Karpas-422 (cell line): ENCODE results near the gene EPC1. TPM values are rescaled to one million over a fixed set of nuclear protein-coding genes. Genes with fewer than 3 reads are reported as not detected.

Experiments
- DNase-seq: peaks from one replicate; pipeline ENCODE4 v3.0.0-alpha.2; 2015
- H2AFZ ChIP-seq: fragments of 200-600 bp; sonication (generic); 2 replicates; pipeline ENCODE4 v1.6.1; 2014; ENCODE audit warnings: antibody characterized with exemption, low read length, mixed read lengths
- H3K27ac ChIP-seq: fragments of 200-600 bp; sonication (generic); 2 replicates; pipeline ENCODE4 v1.5.1; 2014; ENCODE audit warnings: mild to moderate bottlenecking, low read length, moderate library complexity
- H3K27me3 ChIP-seq: fragments of 200-600 bp; sonication (generic); 2 replicates; pipeline ENCODE4 v1.6.1; 2014; ENCODE audit warnings: low read length, mixed read lengths
- H3K36me3 ChIP-seq: fragments of 200-600 bp; sonication (generic); 2 replicates; pipeline ENCODE4 v1.6.1; 2014; ENCODE audit warnings: low read length, mixed read lengths; ENCODE audit not compliant: insufficient read depth
- H3K4me1 ChIP-seq: fragments of 200-600 bp; sonication (generic); 2 replicates; pipeline ENCODE4 v1.6.1; 2014; ENCODE audit warnings: mild to moderate bottlenecking, low read length, mixed read lengths
- H3K4me2 ChIP-seq: fragments of 200-600 bp; sonication (generic); 2 replicates; pipeline ENCODE4 v1.6.1; 2014; ENCODE audit warnings: low read length, low read depth, mild to moderate bottlenecking; ENCODE audit not compliant: poor library complexity, severe bottlenecking
- H3K4me3 ChIP-seq: fragments of 200-600 bp; sonication (generic); 2 replicates; pipeline ENCODE4 v1.5.1; 2014; ENCODE audit warnings: mild to moderate bottlenecking, antibody characterized with exemption, low read length, mixed read lengths
- H3K79me2 ChIP-seq: fragments of 200-600 bp; sonication (generic); 2 replicates; pipeline ENCODE4 v1.6.1; 2014; ENCODE audit warnings: mild to moderate bottlenecking, low read length, mixed read lengths
- H3K9ac ChIP-seq: fragments of 200-600 bp; sonication (generic); 2 replicates; pipeline ENCODE4 v1.6.0; 2014; ENCODE audit warnings: low read length
- H3K9me2 ChIP-seq: fragments of 200-600 bp; sonication (generic), shearing (Covaris generic); replicated peaks from 2 replicates; pipeline ENCODE4 v1.6.0; 2014; ENCODE audit warnings: mild to moderate bottlenecking, low read length, moderate library complexity; ENCODE audit not compliant: insufficient read depth
- H3K9me3 ChIP-seq: fragments of 300-700, 200-600 bp; sonication (generic); 2 replicates; pipeline ENCODE4 v1.6.1; 2014; ENCODE audit warnings: low read length, mixed read lengths
- H4K20me1 ChIP-seq: fragments of 200-600 bp; sonication (generic); 2 replicates; pipeline ENCODE4 v1.6.1; 2014; ENCODE audit warnings: mild to moderate bottlenecking, antibody characterized with exemption, low read length, low read depth; ENCODE audit not compliant: insufficient read depth
- total RNA-seq: library from RNA; depleted of rRNA; stranded (reverse); fragments of >200 nt; shearing (Covaris generic); gene quantifications from 2 replicates; pipeline ENCODE4 v1.2.3, GENCODE V29; 2014; ENCODE audit warnings: low replicate concordance

EPC1 gene
- total RNA-seq, 1 experiment from 2014 or later = 56.9 TPM

DNA sequence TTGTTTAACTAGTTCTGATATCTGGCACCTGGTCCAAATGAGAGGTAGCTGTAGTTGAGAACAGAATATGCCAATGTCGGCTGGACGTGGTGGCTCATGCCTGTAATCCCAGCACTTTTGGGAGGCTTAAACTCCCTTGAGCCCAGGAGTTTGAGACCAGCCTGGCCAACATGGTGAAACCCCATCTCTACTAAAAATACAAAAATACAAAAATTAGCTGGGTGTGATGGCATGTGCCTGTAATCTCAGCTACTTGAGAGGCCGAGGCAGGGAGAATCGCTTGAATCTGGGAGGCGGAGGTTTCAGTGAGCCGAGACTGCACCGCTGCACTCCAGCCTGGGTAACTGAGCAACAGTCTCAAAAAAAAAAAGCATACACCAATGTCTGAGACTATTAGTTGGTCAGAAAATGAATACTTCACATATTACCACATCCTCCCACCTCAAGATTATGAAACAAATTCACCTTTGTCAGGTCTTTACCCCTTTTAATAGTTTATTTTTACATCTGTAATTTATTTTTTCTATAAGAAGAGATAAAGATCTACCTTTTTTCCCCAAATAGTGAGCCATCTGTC lies 38.8 kb downstream of the EPC1 start:
- H3K36me3 ChIP-seq = peaks cover 34% of the 10 kb centered on the region
- H3K4me1 ChIP-seq = no peaks in the 10 kb centered on the region
- H3K9ac ChIP-seq = no peak overlapping the region
- no peaks in the 10 kb centered on the region for H3K9me3 ChIP-seq
- peaks cover 26% of the 10 kb centered on the region for H4K20me1 ChIP-seq
- DNase-seq = no peak
- H3K9me2 ChIP-seq = no peaks in the 10 kb centered on the region
- H3K4me3 ChIP-seq = no peak overlapping the region
- no peaks in the 10 kb centered on the region for H3K27me3 ChIP-seq
- no peak overlapping the region for H3K4me2 ChIP-seq
- no peak overlapping the region for H3K27ac ChIP-seq
- no peak overlapping the region for H2AFZ ChIP-seq
- peaks cover 98% of the 10 kb centered on the region for H3K79me2 ChIP-seq

DNA sequence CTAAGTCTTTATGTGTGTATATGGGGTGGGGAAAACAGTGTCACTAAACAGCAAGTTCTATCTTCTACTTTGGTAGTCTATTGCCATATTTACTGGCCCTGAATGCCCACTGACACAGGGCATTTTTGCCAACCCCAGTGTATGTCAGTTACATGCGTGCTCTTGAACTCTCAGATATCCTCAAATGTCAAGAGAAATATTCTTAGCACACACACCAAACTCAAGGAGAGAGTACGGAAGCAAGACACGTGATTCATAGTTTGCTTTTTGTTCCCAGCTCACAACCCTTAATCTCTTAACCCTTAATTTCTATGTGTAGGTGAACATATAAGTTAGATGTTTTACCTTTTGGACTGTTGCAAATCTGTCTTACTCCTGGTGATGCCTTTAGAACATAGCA lies 39.3 kb downstream of the EPC1 start:
- Histone ChIP-seq H3K27me3 (no peaks in the 10 kb centered on the region), H3K9ac (no peak overlapping the region), H2AFZ (no peak overlapping the region), H3K36me3 (peaks cover 34% of the 10 kb centered on the region), H3K9me2 (no peaks in the 10 kb centered on the region), H3K79me2 (peaks cover 98% of the 10 kb centered on the region), H3K9me3 (no peaks in the 10 kb centered on the region), H3K4me3 (no peak overlapping the region), H3K4me1 (no peaks in the 10 kb centered on the region), H4K20me1 (peaks cover 26% of the 10 kb centered on the region), H3K4me2 (no peak overlapping the region), H3K27ac (no peak overlapping the region)
- DNase-seq = no peak

DNA sequence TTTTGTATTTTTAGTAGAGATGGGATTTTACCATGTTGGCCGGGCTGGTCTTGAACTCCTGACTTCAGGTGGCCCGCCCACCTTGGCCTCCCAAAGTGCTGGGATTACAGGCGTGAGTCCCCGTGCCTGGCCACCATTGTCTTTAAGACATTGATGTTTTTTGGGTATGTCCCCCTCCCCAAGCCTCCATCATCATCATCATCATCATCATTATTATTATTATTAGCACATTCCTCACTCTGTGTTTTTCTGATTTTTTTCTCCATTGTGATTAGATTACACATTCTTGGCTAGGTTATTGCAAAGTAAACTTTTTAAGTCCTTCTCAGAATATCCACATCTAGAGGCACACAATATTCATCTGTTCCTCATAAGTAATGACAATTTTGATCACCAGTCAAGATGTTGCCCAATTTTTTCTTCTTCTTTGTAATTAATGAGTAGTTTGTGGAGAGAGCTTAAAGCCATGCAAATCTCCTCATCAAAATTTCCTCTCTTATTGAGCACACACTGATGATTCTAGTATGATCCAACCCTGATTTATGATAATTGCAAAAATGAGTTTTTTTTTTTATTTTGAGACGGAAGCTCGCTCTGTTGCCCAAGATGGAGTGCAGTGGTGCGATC lies 47.5 kb downstream of the EPC1 start:
- H3K4me2 ChIP-seq = no peak overlapping the region
- H3K27ac ChIP-seq = no peak overlapping the region
- no peak overlapping the region for H3K4me3 ChIP-seq
- H3K36me3 ChIP-seq = peaks cover 18% of the 10 kb centered on the region
- no peak overlapping the region for H2AFZ ChIP-seq
- no peak overlapping the region for H3K9ac ChIP-seq
- H3K9me3 ChIP-seq = no peaks in the 10 kb centered on the region
- DNase-seq = no peak
- H4K20me1 ChIP-seq = peaks cover 37% of the 10 kb centered on the region
- no peaks in the 10 kb centered on the region; the same call in 1 of the 2 replicates for H3K4me1 ChIP-seq
- H3K27me3 ChIP-seq = no peaks in the 10 kb centered on the region
- peaks cover 97% of the 10 kb centered on the region for H3K79me2 ChIP-seq
- H3K9me2 ChIP-seq = no peaks in the 10 kb centered on the region

DNA sequence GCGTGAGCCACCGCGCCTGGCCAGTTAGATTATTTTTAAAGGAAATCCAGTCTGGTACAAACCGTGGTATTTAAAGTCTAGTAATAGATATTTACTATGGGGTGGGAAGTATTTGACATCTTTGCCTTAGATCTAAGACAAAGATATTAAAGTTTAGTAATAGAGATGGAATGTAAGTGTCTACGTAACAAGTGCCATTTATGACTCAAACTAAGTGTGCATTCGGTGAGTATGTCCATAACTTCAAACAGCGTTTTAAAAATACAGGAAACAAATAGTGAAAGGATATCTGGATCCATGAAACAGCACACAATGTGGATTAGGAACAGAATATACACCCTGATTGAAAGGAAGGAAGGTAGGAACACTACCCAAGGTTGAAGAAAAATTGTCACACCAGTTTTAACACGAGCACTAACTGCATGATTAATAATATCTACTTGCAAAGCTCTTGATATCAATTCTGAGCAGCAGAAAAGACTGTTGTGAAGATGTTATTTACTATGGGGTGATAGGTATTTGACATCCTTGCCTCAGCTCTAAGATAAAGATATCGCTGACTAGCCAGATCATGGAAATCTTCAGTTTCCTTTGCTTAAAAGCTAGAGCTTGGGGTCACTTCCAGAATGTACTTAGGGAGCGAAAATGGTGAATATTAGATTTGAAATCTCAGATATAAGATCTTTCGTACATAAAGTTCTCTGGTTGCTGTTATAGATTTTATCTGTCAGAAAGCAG lies 48.7 kb downstream of the EPC1 start:
- H3K79me2 ChIP-seq = peaks cover 96% of the 10 kb centered on the region
- H4K20me1 ChIP-seq = peaks cover 34% of the 10 kb centered on the region

DNA sequence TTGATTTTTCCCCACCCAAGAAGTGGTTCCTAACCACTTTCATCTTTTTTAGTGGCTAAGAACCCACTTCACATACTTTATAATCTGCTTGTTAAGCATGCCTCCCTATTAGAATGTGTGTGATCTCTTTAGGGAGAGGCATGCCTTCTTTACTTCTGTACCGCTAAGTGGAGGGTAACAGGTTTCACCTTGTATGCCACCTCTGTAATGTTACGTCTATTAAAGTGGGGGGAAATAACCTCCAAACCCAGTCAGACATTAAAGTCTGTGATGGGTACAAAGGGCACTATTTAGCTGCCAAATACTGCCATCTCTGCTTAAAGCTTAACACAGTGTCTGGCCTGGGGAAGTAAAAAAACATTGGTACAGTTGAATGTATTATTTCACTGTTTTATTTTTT lies 51.9 kb downstream of the EPC1 start:
- no peak for DNase-seq
- H4K20me1 ChIP-seq = peaks cover 24% of the 10 kb centered on the region; the same call in 1 of the 2 replicates
- H3K4me2 ChIP-seq = no peak overlapping the region
- H3K27me3 ChIP-seq = no peaks in the 10 kb centered on the region
- H3K27ac ChIP-seq = no peak overlapping the region
- no peaks in the 10 kb centered on the region for H3K9me2 ChIP-seq
- H3K36me3 ChIP-seq = peaks cover 23% of the 10 kb centered on the region; the same call in 1 of the 2 replicates
- H3K4me1 ChIP-seq = no peaks in the 10 kb centered on the region
- H3K79me2 ChIP-seq = peaks cover 79% of the 10 kb centered on the region
- H3K9ac ChIP-seq = no peak overlapping the region
- no peak overlapping the region for H3K4me3 ChIP-seq
- H3K9me3 ChIP-seq = no peaks in the 10 kb centered on the region
- H2AFZ ChIP-seq = no peak overlapping the region

More for the DNA sequence above, 48.7 kb downstream of the EPC1 start:
- no peak overlapping the region for H2AFZ ChIP-seq
- H3K4me2 ChIP-seq = no peak overlapping the region
- H3K9ac ChIP-seq = no peak overlapping the region
- no peak overlapping the region for H3K27ac ChIP-seq
- no peaks in the 10 kb centered on the region for H3K9me2 ChIP-seq
- H3K36me3 ChIP-seq = peaks cover 6% of the 10 kb centered on the region
- H3K4me1 ChIP-seq = no peaks in the 10 kb centered on the region; the same call in 1 of the 2 replicates
- no peak overlapping the region for H3K4me3 ChIP-seq
- H3K27me3 ChIP-seq = no peaks in the 10 kb centered on the region
- DNase-seq = no peak
- H3K9me3 ChIP-seq = no peaks in the 10 kb centered on the region

DNA sequence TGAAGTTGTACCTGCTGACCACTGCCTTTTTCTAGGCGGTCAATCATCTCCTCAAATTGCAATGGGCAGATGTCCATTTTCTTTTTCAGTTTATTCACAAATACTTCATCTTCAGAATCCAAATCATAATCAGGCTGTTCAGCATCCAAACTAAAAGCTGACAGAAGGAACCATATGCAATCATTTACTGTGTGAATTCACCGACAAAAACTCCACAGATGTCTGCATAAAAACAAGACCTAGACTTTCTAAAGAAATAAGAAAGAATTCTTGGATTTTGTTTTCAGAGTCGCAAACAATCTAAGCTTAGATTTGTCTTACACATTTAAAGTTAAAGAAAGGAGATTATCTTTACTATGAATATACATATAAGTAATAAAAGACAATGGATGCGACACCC lies 53.4 kb downstream of the EPC1 start:
- Histone ChIP-seq H3K4me1 (no peaks in the 10 kb centered on the region), H3K27ac (no peak overlapping the region), H3K9me2 (no peaks in the 10 kb centered on the region), H4K20me1 (peaks cover 14% of the 10 kb centered on the region; the same call in 1 of the 2 replicates), H2AFZ (no peak overlapping the region), H3K9ac (no peak overlapping the region), H3K79me2 (peaks cover 68% of the 10 kb centered on the region), H3K4me3 (no peak overlapping the region), H3K9me3 (no peaks in the 10 kb centered on the region), H3K27me3 (no peaks in the 10 kb centered on the region), H3K4me2 (no peak overlapping the region), H3K36me3 (peaks cover 23% of the 10 kb centered on the region; the same call in 1 of the 2 replicates)
- DNase-seq = no peak

DNA sequence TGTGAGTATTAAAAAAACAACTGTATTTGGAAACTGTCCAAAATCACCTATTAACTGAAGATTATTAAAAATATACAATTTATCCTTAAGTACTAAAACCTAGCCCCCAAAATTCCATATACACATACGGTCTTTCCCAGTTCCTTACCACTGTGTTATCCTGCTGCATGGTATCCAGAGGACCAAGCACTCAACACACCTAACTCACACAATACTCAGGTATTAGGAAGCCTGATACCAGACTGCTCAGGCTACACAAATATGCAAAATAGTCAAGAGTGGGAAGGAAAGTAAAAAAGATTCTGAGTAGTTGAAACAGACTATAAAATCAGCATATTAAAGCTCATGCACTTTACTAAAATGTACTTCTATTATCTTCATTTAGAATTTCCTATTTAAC lies 67.2 kb downstream of the EPC1 start:
- no peak for DNase-seq
- H3K9me3 ChIP-seq = no peaks in the 10 kb centered on the region
- H4K20me1 ChIP-seq = 0 out of 2 replicates have a peak, but pooled peaks cover 3% of the 10 kb centered on the region
- H3K9ac ChIP-seq = no peak overlapping the region
- peaks cover 72% of the 10 kb centered on the region for H3K79me2 ChIP-seq
- H3K36me3 ChIP-seq = peaks cover 45% of the 10 kb centered on the region
- H3K27me3 ChIP-seq = no peaks in the 10 kb centered on the region
- no peak overlapping the region for H2AFZ ChIP-seq
- no peak overlapping the region for H3K4me3 ChIP-seq
- H3K4me2 ChIP-seq = no peak overlapping the region
- no peaks in the 10 kb centered on the region for H3K9me2 ChIP-seq
- peaks cover 2% of the 10 kb centered on the region; the same call in 1 of the 2 replicates for H3K4me1 ChIP-seq
- no peak overlapping the region for H3K27ac ChIP-seq

DNA sequence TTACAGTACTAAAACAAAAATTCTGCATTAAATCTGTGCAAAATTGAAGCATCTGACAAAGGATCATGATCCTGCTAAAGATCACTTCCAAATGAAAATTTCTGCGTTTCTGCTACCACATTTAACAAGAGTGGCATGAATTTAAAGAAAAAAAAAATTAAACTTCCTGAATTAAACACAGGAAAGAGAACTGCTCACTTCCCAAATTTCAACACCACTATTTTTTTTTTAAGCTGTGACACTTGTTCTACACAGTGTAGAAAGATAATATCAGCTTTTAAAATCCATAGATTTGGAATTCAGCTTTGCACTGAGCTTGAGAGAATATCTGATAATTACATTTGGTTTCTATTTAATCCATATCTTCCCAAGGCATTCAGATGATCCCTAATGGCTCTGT lies 73.6 kb downstream of the EPC1 start:
- no peaks in the 10 kb centered on the region for H3K9me3 ChIP-seq
- no peak overlapping the region for H3K4me3 ChIP-seq
- H3K27me3 ChIP-seq = no peaks in the 10 kb centered on the region
- peaks cover 5% of the 10 kb centered on the region; the same call in 1 of the 2 replicates for H4K20me1 ChIP-seq
- no peak for DNase-seq
- no peaks in the 10 kb centered on the region for H3K9me2 ChIP-seq
- H3K27ac ChIP-seq = no peak overlapping the region
- H3K4me2 ChIP-seq = no peak overlapping the region
- H2AFZ ChIP-seq = no peak overlapping the region
- H3K79me2 ChIP-seq = peaks cover 25% of the 10 kb centered on the region
- H3K4me1 ChIP-seq = no peaks in the 10 kb centered on the region
- H3K9ac ChIP-seq = no peak overlapping the region
- peaks cover 58% of the 10 kb centered on the region for H3K36me3 ChIP-seq
